HL-60 (cell line): ENCODE measurements around the gene TNFRSF1B.

ENCODE experiments used
- GABPA ChIP-seq: IDR thresholded peaks from 2 replicates; pipeline ENCODE4 v1.6.1; 2012; ENCODE audit warnings: low read depth
- POLR2AphosphoS5 ChIP-seq: IDR thresholded peaks from 2 replicates; pipeline ENCODE4 v1.6.1; 2012; ENCODE audit warnings: low read depth
- TF ChIP-seq, protein P1 (sequence below): IDR thresholded peaks from one replicate; pipeline ENCODE4 v1.5.1; 2011; ENCODE audit warnings: low read length, control low read depth, inconsistent platforms; ENCODE audit not compliant: insufficient read depth
- TF ChIP-seq, protein P2 (sequence below): IDR thresholded peaks from 2 replicates; pipeline ENCODE4 v1.6.1; 2012; ENCODE audit warnings: low read depth; ENCODE audit not compliant: insufficient replicate concordance

DNA sequence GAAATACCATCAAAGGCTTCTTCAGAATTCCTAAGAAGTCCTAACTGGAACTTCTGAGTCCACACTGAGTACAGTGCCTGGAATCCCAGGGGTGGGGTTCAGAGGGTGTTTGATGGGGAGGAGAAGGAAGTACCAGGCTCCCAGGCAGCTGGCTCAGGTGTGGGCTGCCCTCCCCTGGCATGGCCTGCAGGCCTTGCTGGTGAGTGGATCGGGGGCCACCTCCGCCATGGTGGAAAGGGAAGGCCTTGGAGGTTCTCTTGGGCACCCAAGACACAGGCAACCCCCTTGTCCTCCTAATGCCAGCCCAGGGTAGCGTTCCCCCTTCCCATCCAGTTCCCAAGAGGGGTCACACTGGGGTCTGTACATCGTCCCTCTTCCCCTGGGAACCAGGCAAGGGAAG, 26.8 kb upstream of the TNFRSF1B start:
- TF ChIP-seq, protein P1, sequence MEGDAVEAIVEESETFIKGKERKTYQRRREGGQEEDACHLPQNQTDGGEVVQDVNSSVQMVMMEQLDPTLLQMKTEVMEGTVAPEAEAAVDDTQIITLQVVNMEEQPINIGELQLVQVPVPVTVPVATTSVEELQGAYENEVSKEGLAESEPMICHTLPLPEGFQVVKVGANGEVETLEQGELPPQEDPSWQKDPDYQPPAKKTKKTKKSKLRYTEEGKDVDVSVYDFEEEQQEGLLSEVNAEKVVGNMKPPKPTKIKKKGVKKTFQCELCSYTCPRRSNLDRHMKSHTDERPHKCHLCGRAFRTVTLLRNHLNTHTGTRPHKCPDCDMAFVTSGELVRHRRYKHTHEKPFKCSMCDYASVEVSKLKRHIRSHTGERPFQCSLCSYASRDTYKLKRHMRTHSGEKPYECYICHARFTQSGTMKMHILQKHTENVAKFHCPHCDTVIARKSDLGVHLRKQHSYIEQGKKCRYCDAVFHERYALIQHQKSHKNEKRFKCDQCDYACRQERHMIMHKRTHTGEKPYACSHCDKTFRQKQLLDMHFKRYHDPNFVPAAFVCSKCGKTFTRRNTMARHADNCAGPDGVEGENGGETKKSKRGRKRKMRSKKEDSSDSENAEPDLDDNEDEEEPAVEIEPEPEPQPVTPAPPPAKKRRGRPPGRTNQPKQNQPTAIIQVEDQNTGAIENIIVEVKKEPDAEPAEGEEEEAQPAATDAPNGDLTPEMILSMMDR: no peak
- no peak for TF ChIP-seq POLR2AphosphoS5
- no peak for TF ChIP-seq GABPA
- TF ChIP-seq, protein P2, sequence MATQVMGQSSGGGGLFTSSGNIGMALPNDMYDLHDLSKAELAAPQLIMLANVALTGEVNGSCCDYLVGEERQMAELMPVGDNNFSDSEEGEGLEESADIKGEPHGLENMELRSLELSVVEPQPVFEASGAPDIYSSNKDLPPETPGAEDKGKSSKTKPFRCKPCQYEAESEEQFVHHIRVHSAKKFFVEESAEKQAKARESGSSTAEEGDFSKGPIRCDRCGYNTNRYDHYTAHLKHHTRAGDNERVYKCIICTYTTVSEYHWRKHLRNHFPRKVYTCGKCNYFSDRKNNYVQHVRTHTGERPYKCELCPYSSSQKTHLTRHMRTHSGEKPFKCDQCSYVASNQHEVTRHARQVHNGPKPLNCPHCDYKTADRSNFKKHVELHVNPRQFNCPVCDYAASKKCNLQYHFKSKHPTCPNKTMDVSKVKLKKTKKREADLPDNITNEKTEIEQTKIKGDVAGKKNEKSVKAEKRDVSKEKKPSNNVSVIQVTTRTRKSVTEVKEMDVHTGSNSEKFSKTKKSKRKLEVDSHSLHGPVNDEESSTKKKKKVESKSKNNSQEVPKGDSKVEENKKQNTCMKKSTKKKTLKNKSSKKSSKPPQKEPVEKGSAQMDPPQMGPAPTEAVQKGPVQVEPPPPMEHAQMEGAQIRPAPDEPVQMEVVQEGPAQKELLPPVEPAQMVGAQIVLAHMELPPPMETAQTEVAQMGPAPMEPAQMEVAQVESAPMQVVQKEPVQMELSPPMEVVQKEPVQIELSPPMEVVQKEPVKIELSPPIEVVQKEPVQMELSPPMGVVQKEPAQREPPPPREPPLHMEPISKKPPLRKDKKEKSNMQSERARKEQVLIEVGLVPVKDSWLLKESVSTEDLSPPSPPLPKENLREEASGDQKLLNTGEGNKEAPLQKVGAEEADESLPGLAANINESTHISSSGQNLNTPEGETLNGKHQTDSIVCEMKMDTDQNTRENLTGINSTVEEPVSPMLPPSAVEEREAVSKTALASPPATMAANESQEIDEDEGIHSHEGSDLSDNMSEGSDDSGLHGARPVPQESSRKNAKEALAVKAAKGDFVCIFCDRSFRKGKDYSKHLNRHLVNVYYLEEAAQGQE: no peak
